C4-2B (cell line): ENCODE measurements around the gene XAF1.

Experiments used
- H3K27ac ChIP-seq: fragments of 450-650 bp; 2 replicates; pipeline ENCODE4 v1.5.1; 2017
- CTCF ChIP-seq: fragments of 450-650 bp; conservative IDR thresholded peaks from 2 replicates; pipeline ENCODE4 v1.5.1; 2017; ENCODE audit warnings: mild to moderate bottlenecking
- ZFX ChIP-seq: fragments of 450-650 bp; IDR thresholded peaks from 2 replicates; pipeline ENCODE4 v1.6.1; 2017

The XAF1 gene

GRCh38 chr17:6796017-6796886, 40.4 kb downstream of the XAF1 start:
- no peak overlapping the region for H3K27ac ChIP-seq
- no peak for TF ChIP-seq ZFX
- no peak for TF ChIP-seq CTCF

GRCh38 chr17:6796887-6797490, 41.1 kb downstream of the XAF1 start:
- TF ChIP-seq CTCF (no peak), ZFX (no peak)
- H3K27ac ChIP-seq = no peak overlapping the region

GRCh38 chr17:6797718-6798351, 42.0 kb downstream of the XAF1 start:
- TF ChIP-seq CTCF = no peak
- TF ChIP-seq ZFX = no peak
- H3K27ac ChIP-seq = no peak overlapping the region

GRCh38 chr17:6799738-6800137, 43.9 kb downstream of the XAF1 start:
- no peak for TF ChIP-seq ZFX
- TF ChIP-seq CTCF = no peak

GRCh38 chr17:6800422-6801027, 44.7 kb downstream of the XAF1 start:
- TF ChIP-seq ZFX (no peak), CTCF (no peak)
- H3K27ac ChIP-seq = no peak overlapping the region

More at GRCh38 chr17:6799738-6800137, 43.9 kb downstream of the XAF1 start:
- no peak overlapping the region for H3K27ac ChIP-seq

GRCh38 chr17:6811510-6811909, 55.7 kb downstream of the XAF1 start:
- TF ChIP-seq CTCF = no peak
- TF ChIP-seq ZFX = no peak

More at GRCh38 chr17:6811510-6811909, 55.7 kb downstream of the XAF1 start:
- H3K27ac ChIP-seq = no peak overlapping the region
